GM06990 (cell line): ENCODE results near the gene SLC22A13.
"Not testable (repeated sequence)": the region's sequence is repeated elsewhere in the genome, so short reads cannot be mapped to it uniquely, and the experiment has no call there.

Source experiments
- DNase-seq: peaks from one replicate; pipeline ENCODE4 v3.0.0-alpha.2; 2011; ENCODE audit not compliant: insufficient read length; ENCODE audit errors: extremely low read depth
- H3K27me3 ChIP-seq: replicated peaks from 2 replicates; pipeline ENCODE4 v1.6.0; 2011; ENCODE audit warnings: low read length; ENCODE audit not compliant: control insufficient read depth, insufficient read depth
- H3K36me3 ChIP-seq: 2 replicates; pipeline ENCODE4 v1.5.1; 2011; ENCODE audit warnings: low read length; ENCODE audit not compliant: control insufficient read depth, insufficient read depth
- H3K4me3 ChIP-seq: replicated peaks from 2 replicates; pipeline ENCODE4 v1.5.1; 2011; ENCODE audit warnings: low read depth, mild to moderate bottlenecking, control low read depth, low read length
- CTCF ChIP-seq: IDR thresholded peaks from 2 replicates; pipeline ENCODE4 v1.5.1; 2011; ENCODE audit warnings: low read length, control low read depth, mild to moderate bottlenecking, inconsistent platforms; ENCODE audit not compliant: insufficient read depth, poor library complexity, severe bottlenecking

The SLC22A13 gene

GRCh38 chr3:38238416-38239008, 27.1 kb upstream of the SLC22A13 start:
- peaks cover 2% of the 10 kb centered on the region for H3K36me3 ChIP-seq
- no peak for TF ChIP-seq CTCF

DNA sequence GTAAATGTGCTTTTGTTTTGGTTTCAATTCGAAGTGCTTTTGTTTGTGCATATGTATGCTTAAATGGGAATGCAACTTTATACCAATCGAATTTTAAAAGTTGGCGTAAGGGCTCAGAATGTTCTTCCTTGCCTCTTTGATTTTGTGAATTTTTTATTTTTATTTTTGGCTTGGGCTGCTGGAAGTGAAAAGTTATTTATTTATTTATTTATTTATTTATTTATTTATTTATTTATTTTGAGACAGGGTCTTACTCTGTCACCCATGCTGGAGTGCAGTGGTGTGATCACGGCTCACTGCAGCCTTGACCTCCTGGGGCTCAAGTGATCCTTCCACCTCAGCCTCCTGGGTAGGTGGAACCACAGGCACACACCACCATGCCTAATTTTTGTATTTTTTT, 22.8 kb upstream of the SLC22A13 start:
- H3K4me3 ChIP-seq, H3K36me3 ChIP-seq, DNase-seq, H3K27me3 ChIP-seq: not testable (repeated sequence)

More at GRCh38 chr3:38238416-38239008, 27.1 kb upstream of the SLC22A13 start:
- DNase-seq, result no peak
- Histone ChIP-seq H3K27me3 (no peaks in the 10 kb centered on the region), H3K4me3 (no peak overlapping the region)

GRCh38 chr3:38245930-38246329, 19.7 kb upstream of the SLC22A13 start:
- no peak for TF ChIP-seq CTCF
- Histone ChIP-seq H3K4me3 (no peak overlapping the region), H3K36me3 (peaks cover 4% of the 10 kb centered on the region), H3K27me3 (no peaks in the 10 kb centered on the region)
- DNase-seq, result no peak

DNA sequence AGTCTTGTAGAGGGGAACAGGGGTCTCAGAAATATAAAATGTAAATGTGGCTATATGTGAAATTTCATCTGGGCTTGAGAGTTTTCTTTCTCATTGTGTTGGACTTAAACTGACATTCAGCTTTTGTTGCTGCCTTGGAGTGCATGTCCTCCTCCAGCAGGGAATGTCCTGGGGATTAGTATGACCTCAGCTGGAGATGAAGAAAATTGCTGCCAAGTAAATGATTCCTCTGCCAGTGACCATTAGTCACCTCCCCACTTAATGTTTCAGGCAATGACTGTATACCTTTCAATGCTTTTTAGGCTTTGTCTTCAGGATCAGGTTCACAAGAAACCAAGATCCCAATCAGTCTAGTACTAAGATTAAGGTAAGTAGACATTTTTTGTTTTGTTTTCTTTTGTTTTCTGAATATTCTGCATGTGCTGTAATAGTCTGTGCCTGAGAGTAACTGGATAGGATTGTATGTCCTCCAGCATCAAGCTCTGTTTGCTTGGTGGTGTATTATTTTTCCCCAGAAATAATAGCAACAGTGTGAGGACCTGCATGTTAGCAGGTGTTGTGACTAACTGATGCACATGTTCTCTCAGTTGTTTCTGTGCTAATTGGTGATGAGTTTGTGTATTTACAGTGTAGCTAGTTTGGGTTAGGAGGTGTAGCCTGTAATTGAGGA, 18.1 kb upstream of the SLC22A13 start:
- DNase-seq, result no peak
- no peaks in the 10 kb centered on the region for H3K27me3 ChIP-seq
- no peak overlapping the region for H3K4me3 ChIP-seq
- TF ChIP-seq CTCF, result no peak
- H3K36me3 ChIP-seq, result peaks cover 8% of the 10 kb centered on the region

DNA sequence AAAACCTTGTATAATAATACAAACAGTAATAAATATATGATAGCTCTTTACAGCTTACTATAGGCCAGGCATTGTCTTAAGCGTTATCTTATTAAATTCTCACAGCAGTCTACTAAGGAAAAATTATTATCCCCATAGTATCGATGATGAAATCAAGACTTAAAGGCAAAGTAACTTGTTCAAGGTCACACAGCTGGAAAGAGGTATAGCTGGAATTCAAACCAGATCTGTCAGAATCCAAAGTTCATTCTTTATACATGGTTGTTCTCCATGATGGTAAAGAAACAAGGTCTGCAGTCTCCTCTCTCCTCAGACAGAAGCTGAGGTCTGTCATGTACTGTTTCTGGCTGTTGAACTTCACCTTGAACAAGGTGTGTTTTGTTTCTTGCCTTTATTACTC, 15.4 kb upstream of the SLC22A13 start:
- H3K36me3 ChIP-seq, result peaks cover 13% of the 10 kb centered on the region
- DNase-seq, result no peak
- TF ChIP-seq CTCF, result no peak
- H3K4me3 ChIP-seq, result no peak overlapping the region
- H3K27me3 ChIP-seq, result no peaks in the 10 kb centered on the region

DNA sequence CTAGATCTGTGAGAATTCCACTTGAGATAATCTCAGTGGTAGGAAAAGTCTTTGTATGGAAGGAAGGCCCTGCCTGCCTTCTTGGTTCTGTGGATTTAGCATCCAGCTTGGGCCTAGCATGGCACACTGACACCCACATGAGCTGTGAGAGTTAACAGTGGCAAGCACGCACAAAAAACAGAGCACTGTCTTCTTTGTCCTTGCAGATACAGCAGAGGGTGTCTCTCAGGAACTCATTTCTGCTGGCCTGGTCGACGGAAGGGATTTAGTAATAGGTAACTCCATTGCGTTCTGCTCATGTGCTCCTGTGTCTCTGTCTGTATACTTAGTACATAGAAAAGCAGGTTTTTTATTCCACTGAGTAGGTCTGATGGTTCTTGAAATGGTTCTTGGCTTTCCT, 14.4 kb upstream of the SLC22A13 start:
- Histone ChIP-seq H3K27me3 (no peaks in the 10 kb centered on the region), H3K4me3 (no peak overlapping the region), H3K36me3 (peaks cover 13% of the 10 kb centered on the region)
- no peak for TF ChIP-seq CTCF
- no peak for DNase-seq
